Right lobe of liver (tissue), 6 donors: ENCODE measurements around the gene ST6GALNAC4. TPM values are rescaled to one million over a fixed set of nuclear protein-coding genes. Genes with fewer than 3 reads are reported as not detected.

ENCODE experiments used
- ATAC-seq, 4 donors: fragments of 200-7000 bp; cut with Tn5 transposase; one replicate each; pipeline ENCODE4 v1.9.1; 2020; ENCODE audit warnings: mild to moderate bottlenecking in 4 of 4, moderate library complexity in 4 of 4
- DNase-seq, 3 donors: peaks; one replicate each; pipeline ENCODE4 v3.0.0-alpha.2; 2020
- H3K27ac ChIP-seq, 3 donors: fragments of 200-600 bp; one replicate each; pipeline ENCODE4 v1.8.0; 2022
- H3K27me3 ChIP-seq, 2 donors: fragments of 200-600 bp; one replicate each; pipeline ENCODE4 v1.8.0; 2022
- H3K36me3 ChIP-seq, 4 donors: fragments of 200-600 bp; sonication (generic) in 1 of 4; one replicate each; pipeline versions ENCODE4 v1.5.1 to v1.8.0; 2017 to 2022; ENCODE audit warnings: control low read depth in 1 of 4
- H3K4me1 ChIP-seq, 4 donors: fragments of 200-600 bp; sonication (generic) in 1 of 4; one replicate each; pipeline versions ENCODE4 v1.5.1 to v1.8.0; 2017 to 2022; ENCODE audit warnings: control low read depth in 1 of 4
- H3K4me3 ChIP-seq, 3 donors: fragments of 200-600 bp; one replicate each; pipeline ENCODE4 v1.8.0; 2022
- H3K9me3 ChIP-seq, 4 donors: fragments of 200-600 bp; sonication (generic) in 1 of 4; one replicate each; pipeline versions ENCODE4 v1.5.1 to v1.8.0; 2017 to 2022; ENCODE audit warnings: control low read depth in 1 of 4
- CTCF ChIP-seq, 4 donors: fragments of 200-600 bp in 3 of 4; fragments of 450-650 bp in 1 of 4; IDR thresholded peaks; one replicate each; pipeline versions ENCODE4 v1.5.1 to v1.8.0; 2016 to 2022; ENCODE audit warnings: antibody characterized with exemption in 4 of 4, mild to moderate bottlenecking in 2 of 4
- POLR2A ChIP-seq: fragments of 450-650 bp; IDR thresholded peaks from one replicate; pipeline ENCODE4 v1.6.1; 2017; ENCODE audit warnings: antibody characterized with exemption, mild to moderate bottlenecking
- WGBS: methylation state at CpG from one replicate; pipeline ENCODE4 v1.1.6; 2018; ENCODE audit warnings: low coverage, low lambda C conversion rate; ENCODE audit not compliant: insufficient coverage; ENCODE audit errors: missing lambda C conversion rate; 5-methylcytosine and 5-hydroxymethylcytosine counted together
- intact Hi-C, 2 donors: fragments of 100-400 bp; cut with DNase I; formaldehyde crosslinking; loops; one replicate each; pipeline versions ENCODE4 v1.11.2 to v1.14.1; 2022
- total RNA-seq, 6 experiments: library from RNA; depleted of rRNA in 2 of 6; stranded (reverse); fragments of >200 nt in 2 of 6; fragmentation: NEBNext Ultra II Directional in 3 of 6; extraction: Animal tissue kit (Norgen Biotek cat#: 25700) in 3 of 6; gene quantifications; one replicate each; pipeline versions ENCODE4 v1.1.0 to v1.2.4, GENCODE V29; 2016 to 2023
- donor health status: DM: no; HTN: yes; CAD: no.
- donor health status: DM: no; HTN: no; CAD: no.
- donor health status: DM: no; HTN: no; CAD: no.
- donor health status: DM: no; HTN: yes; CAD: no.
- donor health status: DM: no; HTN: yes; CAD: no.

Gene ST6GALNAC4
- total RNA-seq, 6 experiments from 2014 or later: 3.2 to 23.8 (median 11.2) TPM

- TF ChIP-seq POLR2A (no peak), CTCF (IDR thresholded peaks at IDR 0.05) (no peak)
- peak overlapping the region; percentile 64 to 89 (median 70) for H3K4me3 ChIP-seq
- peak overlapping the region; percentile 31 to 43 (median 32) for H3K27ac ChIP-seq
- peak; percentile 16 to 43 (median 26) for ATAC-seq
- intact Hi-C loops: no loop called here
- peaks cover 0 to 18% (median 6%) of the 10 kb centered on the region in 4 donors for H3K36me3 ChIP-seq
- 18% methylated on average over 3 of the region's 25 CpGs for WGBS
- no peaks in the 10 kb centered on the region for H3K9me3 ChIP-seq
- DNase-seq: peak in 1 of 3 donors; percentile 30
- H3K4me1 ChIP-seq: peaks cover 0 to 8% (median 3%) of the 10 kb centered on the region in 4 donors
- no peaks in the 10 kb centered on the region for H3K27me3 ChIP-seq
These were observed 21.5 kb upstream of the ST6GALNAC4 start for GRCh38 chr9:127938298-127938690.

- peak; percentile 84 to 93 (median 87) for ATAC-seq
- TF ChIP-seq POLR2A (peak; percentile 53), CTCF (IDR thresholded peaks at IDR 0.05) (no peak)
- Histone ChIP-seq H3K4me3 (peak within 1 kb of the TSS; percentile 64 to 89 (median 70)), H3K27me3 (no peaks in the 10 kb centered on the region), H3K4me1 (peaks cover 0 to 8% (median 3%) of the 10 kb centered on the region in 4 donors), H3K27ac (peak within 1 kb of the TSS; percentile 31 to 43 (median 32)), H3K36me3 (peaks cover 0 to 12% (median 4%) of the 10 kb centered on the region in 4 donors), H3K9me3 (no peaks in the 10 kb centered on the region)
- 5% methylated on average over 16 of the region's 60 CpGs for WGBS
- intact Hi-C loops: no loop called here
- peak; percentile 87 to 88 (median 88) for DNase-seq
These were observed 20.8 kb upstream of the ST6GALNAC4 start, which contains the start of gene DPM2 for GRCh38 chr9:127937388-127938297. Gene DPM2 (minus strand): TSS chr9:127937854. CDS start chr9:127937820, 34 bp downstream.

GRCh38 chr9:127937056-127937387 is 20.2 kb upstream of the ST6GALNAC4 start:
- no peaks in the 10 kb centered on the region for H3K27me3 ChIP-seq
- H3K4me1 ChIP-seq: peaks cover 0 to 8% (median 3%) of the 10 kb centered on the region in 4 donors
- no peak for DNase-seq
- peak overlapping the region; percentile 64 to 89 (median 70) for H3K4me3 ChIP-seq
- peaks cover 0 to 6% (median 1%) of the 10 kb centered on the region in 4 donors for H3K36me3 ChIP-seq
- ATAC-seq: no peak
- H3K27ac ChIP-seq: no peak overlapping the region
- WGBS: 13% methylated on average over 7 of the region's 7 CpGs
- TF ChIP-seq CTCF (IDR thresholded peaks at IDR 0.05): no peak
- TF ChIP-seq POLR2A: no peak
- no peaks in the 10 kb centered on the region for H3K9me3 ChIP-seq
- intact Hi-C loops: no loop called here

- 83% methylated on average over 9 of the region's 14 CpGs for WGBS
- Histone ChIP-seq H3K27ac (no peak overlapping the region), H3K9me3 (no peaks in the 10 kb centered on the region), H3K4me3 (peak overlapping the region in 1 of 3 donors; percentile 70), H3K27me3 (no peaks in the 10 kb centered on the region), H3K4me1 (peaks cover 0 to 8% (median 3%) of the 10 kb centered on the region in 4 donors), H3K36me3 (peaks cover 0 to 2% (median 0%) of the 10 kb centered on the region in 4 donors)
- ATAC-seq (no peak), DNase-seq (no peak)
- intact Hi-C loops: no loop called here
- no peak for TF ChIP-seq CTCF (IDR thresholded peaks at IDR 0.05)
- no peak for TF ChIP-seq POLR2A
These were observed 19.6 kb upstream of the ST6GALNAC4 start for GRCh38 chr9:127936347-127936852.
